GM18909 (cell line): ENCODE measurements around the gene CHIA.

Source experiments
- ATAC-seq: cut with Tn5 transposase; IDR thresholded peaks from one replicate; pipeline ENCODE4 v1.9.1; 2021; ENCODE audit warnings: mild to moderate bottlenecking; ENCODE audit not compliant: unreplicated experiment, poor library complexity

Gene CHIA

GRCh38 chr1:111290630-111291029 is at the start of gene CHIA:
TSS of gene CHIA (plus strand) at chr1:111290851. CDS start at chr1:111310468, 19,617 bp downstream.
- ATAC-seq: no peak

GRCh38 chr1:111241797-111242196 is 48.9 kb upstream of the CHIA start:
- no peak for ATAC-seq

GRCh38 chr1:111242805-111243523 is 47.7 kb upstream of the CHIA start:
- ATAC-seq: no peak

GRCh38 chr1:111247125-111247838 is 43.4 kb upstream of the CHIA start:
- ATAC-seq: no peak

- no peak for ATAC-seq
These were observed 40.7 kb upstream of the CHIA start for GRCh38 chr1:111249960-111250359.

GRCh38 chr1:111251570-111251969 is 39.1 kb upstream of the CHIA start:
- no peak for ATAC-seq

GRCh38 chr1:111252786-111253185 is 37.9 kb upstream of the CHIA start:
- ATAC-seq: no peak

GRCh38 chr1:111253876-111254275 is 36.8 kb upstream of the CHIA start:
- ATAC-seq: no peak

- no peak for ATAC-seq
These were observed 33.5 kb upstream of the CHIA start for GRCh38 chr1:111256988-111257658.

GRCh38 chr1:111267801-111268508 is 22.7 kb upstream of the CHIA start:
- ATAC-seq: no peak

- no peak for ATAC-seq
These were observed 20.7 kb upstream of the CHIA start for GRCh38 chr1:111269825-111270406.

GRCh38 chr1:111270771-111271463 is 19.7 kb upstream of the CHIA start:
- ATAC-seq: no peak

GRCh38 chr1:111271464-111271801 is 19.2 kb upstream of the CHIA start:
- ATAC-seq: no peak

GRCh38 chr1:111272081-111272480 is 18.6 kb upstream of the CHIA start:
- ATAC-seq: no peak

- no peak for ATAC-seq
These were observed 16.0 kb upstream of the CHIA start for GRCh38 chr1:111274653-111275052.

GRCh38 chr1:111275079-111275478 is 15.6 kb upstream of the CHIA start:
- ATAC-seq: no peak

- no peak for ATAC-seq
These were observed 14.7 kb upstream of the CHIA start for GRCh38 chr1:111275780-111276433.

- ATAC-seq: no peak
These were observed 11.5 kb upstream of the CHIA start for GRCh38 chr1:111279144-111279543.

- no peak for ATAC-seq
These were observed 10.4 kb upstream of the CHIA start for GRCh38 chr1:111280267-111280666.
